ENCODE measurements around the gene HSPA4.

- no peak for TF ChIP-seq GATA2 (IDR thresholded peaks at IDR 0.05; ENCODE audit: low read depth, low read length)
- no peak for TF ChIP-seq GATA3 (IDR thresholded peaks at IDR 0.05; ENCODE audit: low read depth, low read length)
These were observed 21.3 kb upstream of the HSPA4 start for GRCh38 chr5:133030343-133031005.
